NK-92 (cell line): Measurements from ENCODE around the gene RSPH10B2.
"Not testable (repeated sequence)": the region's sequence is repeated elsewhere in the genome, so short reads cannot be mapped to it uniquely, and the experiment has no call there.

Experiments used
- DNase-seq: peaks from one replicate; lab custom pipeline; 2025; ENCODE audit not compliant: unreplicated experiment; lab: John Stamatoyannopoulos, UW

Gene RSPH10B2

GRCh38 chr7:6842278-6842921 lies 88.5 kb downstream of the RSPH10B2 start:
- DNase-seq: not testable (repeated sequence)

- DNase-seq: not testable (repeated sequence)
Measured at GRCh38 chr7:6843092-6843491, 89.2 kb downstream of the RSPH10B2 start.

- not testable (repeated sequence) for DNase-seq
Measured at GRCh38 chr7:6843654-6844053, 89.8 kb downstream of the RSPH10B2 start.

GRCh38 chr7:6845971-6846449 lies 92.1 kb downstream of the RSPH10B2 start:
- DNase-seq: not testable (repeated sequence)

- not testable (repeated sequence) for DNase-seq
Measured at GRCh38 chr7:6847751-6848150, 93.8 kb downstream of the RSPH10B2 start.
